Kidney epithelial cell (primary cell): ENCODE data around the gene PROC. TPM values are rescaled to one million over a fixed set of nuclear protein-coding genes. Genes with fewer than 3 reads are reported as not detected.

Experiments used
- DNase-seq: peaks from one replicate; pipeline ENCODE4 v3.0.0-alpha.2; 2010; ENCODE audit warnings: low read depth
- H3K27me3 ChIP-seq: 2 replicates; pipeline ENCODE4 v1.6.0; 2011; ENCODE audit warnings: low read length; ENCODE audit not compliant: control insufficient read depth, insufficient read depth
- H3K36me3 ChIP-seq: 2 replicates; pipeline ENCODE4 v1.5.1; 2011; ENCODE audit warnings: low read length; ENCODE audit not compliant: control insufficient read depth, insufficient read depth
- H3K4me3 ChIP-seq: 2 replicates; pipeline ENCODE4 v1.5.1; 2011; ENCODE audit warnings: low read depth, mild to moderate bottlenecking, control low read depth, low read length
- total RNA-seq: library from RNA; depleted of rRNA; stranded (reverse); fragments of >200 nt; gene quantifications from 2 replicates; pipeline ENCODE4 v1.2.3, GENCODE V29; 2015
- TF ChIP-seq, protein P1 (sequence below): IDR thresholded peaks from 2 replicates; pipeline ENCODE4 v1.5.1; 2011; ENCODE audit warnings: mild to moderate bottlenecking, moderate library complexity, low read length, control low read depth, inconsistent platforms; ENCODE audit not compliant: insufficient read depth, poor library complexity, severe bottlenecking

The PROC gene
- total RNA-seq, 1 donor from 2014 or later = 2.9 TPM

DNA sequence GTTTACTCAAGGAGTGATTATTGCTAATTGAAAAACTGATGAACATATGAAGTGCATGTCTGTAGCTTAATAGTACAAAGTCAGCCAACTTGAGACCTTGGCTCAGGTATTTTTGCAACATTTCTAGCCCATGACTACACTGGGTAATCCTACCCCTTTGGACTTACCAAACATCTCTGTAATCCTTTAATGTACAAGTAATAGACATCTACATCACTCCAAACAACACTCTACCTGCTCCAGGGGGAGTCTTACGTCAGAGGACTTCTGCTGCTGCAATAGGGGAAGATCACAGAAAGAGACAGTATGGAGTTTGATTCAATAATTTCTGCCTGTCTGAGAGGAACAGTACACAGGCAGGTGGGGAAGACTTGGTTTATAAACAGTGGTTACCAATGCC, 54.0 kb downstream of the PROC start:
- H3K36me3 ChIP-seq = no peaks in the 10 kb centered on the region
- H3K4me3 ChIP-seq = no peak overlapping the region
- TF ChIP-seq, protein P1, sequence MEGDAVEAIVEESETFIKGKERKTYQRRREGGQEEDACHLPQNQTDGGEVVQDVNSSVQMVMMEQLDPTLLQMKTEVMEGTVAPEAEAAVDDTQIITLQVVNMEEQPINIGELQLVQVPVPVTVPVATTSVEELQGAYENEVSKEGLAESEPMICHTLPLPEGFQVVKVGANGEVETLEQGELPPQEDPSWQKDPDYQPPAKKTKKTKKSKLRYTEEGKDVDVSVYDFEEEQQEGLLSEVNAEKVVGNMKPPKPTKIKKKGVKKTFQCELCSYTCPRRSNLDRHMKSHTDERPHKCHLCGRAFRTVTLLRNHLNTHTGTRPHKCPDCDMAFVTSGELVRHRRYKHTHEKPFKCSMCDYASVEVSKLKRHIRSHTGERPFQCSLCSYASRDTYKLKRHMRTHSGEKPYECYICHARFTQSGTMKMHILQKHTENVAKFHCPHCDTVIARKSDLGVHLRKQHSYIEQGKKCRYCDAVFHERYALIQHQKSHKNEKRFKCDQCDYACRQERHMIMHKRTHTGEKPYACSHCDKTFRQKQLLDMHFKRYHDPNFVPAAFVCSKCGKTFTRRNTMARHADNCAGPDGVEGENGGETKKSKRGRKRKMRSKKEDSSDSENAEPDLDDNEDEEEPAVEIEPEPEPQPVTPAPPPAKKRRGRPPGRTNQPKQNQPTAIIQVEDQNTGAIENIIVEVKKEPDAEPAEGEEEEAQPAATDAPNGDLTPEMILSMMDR = no peak
- no peaks in the 10 kb centered on the region for H3K27me3 ChIP-seq
- no peak for DNase-seq

DNA sequence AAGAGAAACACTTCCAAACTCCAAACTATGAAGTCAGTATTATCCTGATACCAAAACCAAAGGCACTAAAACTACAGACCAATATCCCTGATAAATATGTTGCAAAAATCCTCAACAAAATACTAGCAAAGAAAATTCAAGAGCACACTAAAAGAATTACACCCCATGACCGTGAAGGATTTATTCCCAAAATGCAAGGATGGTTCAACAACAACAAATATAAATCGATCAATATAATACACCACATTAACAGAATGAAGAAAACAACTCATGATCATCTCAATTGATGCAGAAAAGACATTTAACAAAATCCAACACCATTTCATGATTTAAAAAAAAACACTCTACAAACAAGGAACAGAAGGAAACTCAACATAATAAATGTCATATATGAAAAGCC, 57.6 kb downstream of the PROC start:
- Histone ChIP-seq H3K36me3 (no peaks in the 10 kb centered on the region), H3K4me3 (no peak overlapping the region), H3K27me3 (no peaks in the 10 kb centered on the region)
- no peak for DNase-seq
- TF ChIP-seq, protein P1 = no peak

Other genes starting within 250 kb of the PROC start
- 1.1 and 2.3 TPM in 2 replicates for gene CYP27C1, start 198.1 kb upstream of the PROC start, total RNA-seq
- gene ERCC3, start 124.3 kb upstream of the PROC start, total RNA-seq = 31.5 and 34.9 TPM in 2 replicates
- 42.2 and 59.4 TPM in 2 replicates for gene MAP3K2, start 30.5 kb upstream of the PROC start, total RNA-seq
- 48.0 and 48.4 TPM in 2 replicates for gene IWS1, start 108.1 kb downstream of the PROC start, total RNA-seq
- gene MYO7B, start 117.3 kb downstream of the PROC start, total RNA-seq = 0.50 and 0.62 TPM in 2 replicates
- 0.14 TPM in 1 of 2 replicates, not detected in the other for gene GPR17, start 227.7 kb downstream of the PROC start, total RNA-seq